Activated CD4-positive, alpha-beta T cell treated with anti-CD3 and anti-CD28 coated beads, Interleukin-2, Interleukin-4, amounts not matched to agents 100 ng/mL and 50 ng/mL, durations not matched to agents 16 hours and 8 hours (primary cell): ENCODE data around the gene RFX1.
"Not testable (repeated sequence)": the region's sequence is repeated elsewhere in the genome, so short reads cannot be mapped to it uniquely, and the experiment has no call there.

Experiments
- DNase-seq: peaks from one replicate; pipeline ENCODE4 v3.0.0-alpha.2; 2020; ENCODE audit warnings: low spot score

RFX1 gene

DNA sequence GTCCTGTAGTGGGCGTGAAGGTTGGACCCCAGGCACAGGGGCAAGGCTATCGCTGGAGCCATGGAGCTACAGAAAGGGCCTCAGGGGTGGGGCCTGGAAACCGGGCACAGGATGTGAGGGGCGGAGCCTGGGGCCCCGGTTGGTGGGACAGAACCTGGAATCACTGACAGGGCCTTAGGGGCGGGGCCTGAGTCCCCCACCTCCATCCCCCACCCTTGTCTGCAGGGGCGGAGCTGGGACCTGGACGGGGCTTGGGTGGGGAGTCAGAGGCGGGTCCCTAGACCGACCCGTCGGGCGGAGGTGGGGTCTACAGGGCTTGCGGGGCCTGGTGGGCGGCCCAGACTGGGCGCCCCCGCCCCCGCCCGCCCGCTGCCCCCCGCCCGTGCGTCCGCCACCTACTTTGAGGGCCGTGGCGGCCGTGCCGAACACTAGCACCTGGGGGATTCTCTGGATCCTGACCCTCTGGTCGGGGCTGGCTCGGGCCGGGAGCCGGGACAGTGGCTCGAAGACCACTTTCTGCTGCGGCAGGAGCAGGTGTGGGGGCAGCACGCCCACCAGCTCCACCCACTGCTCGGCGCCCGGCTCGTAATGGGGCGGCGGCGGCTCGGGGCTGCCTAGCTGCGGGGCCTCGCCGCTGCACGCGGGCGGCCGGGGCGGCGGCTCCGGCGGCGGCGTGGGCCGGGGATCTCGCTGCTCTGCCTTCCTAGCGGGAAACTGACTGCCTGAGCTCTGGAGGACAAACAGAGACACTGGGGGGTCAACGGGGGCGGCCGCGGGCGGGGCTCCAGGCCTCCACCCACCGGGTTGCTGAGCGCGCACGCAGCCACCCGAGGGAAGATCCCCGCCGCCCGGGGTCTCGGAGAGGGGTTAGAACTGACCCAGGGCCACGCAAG is 27.5 kb downstream of the RFX1 start:
- DNase-seq, result peak; percentile 10

DNA sequence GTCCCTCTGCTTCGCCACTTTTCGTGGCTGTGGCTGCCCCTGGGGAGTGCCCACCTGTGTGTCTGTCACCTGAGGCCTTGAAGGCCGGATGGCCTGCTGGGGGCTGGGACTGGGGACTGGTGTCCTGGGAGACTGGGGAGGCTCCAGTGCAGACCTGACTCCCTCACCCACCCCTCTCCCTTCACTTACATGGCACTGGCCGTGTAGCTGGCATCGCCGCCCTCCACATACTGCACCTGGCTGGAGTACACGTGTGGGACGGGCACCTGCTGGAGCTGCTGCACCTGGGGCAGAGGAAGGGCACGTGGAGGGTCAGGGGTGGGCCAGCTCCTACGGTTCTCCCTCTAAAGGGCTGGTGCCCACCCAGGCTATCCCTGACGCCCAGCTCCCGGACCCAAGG is 28.3 kb downstream of the RFX1 start:
- DNase-seq, result no peak

- no peak for DNase-seq
Measured at GRCh38 chr19:13976446-13976845, 29.7 kb downstream of the RFX1 start.

GRCh38 chr19:13975870-13976269 is 30.2 kb downstream of the RFX1 start:
- DNase-seq, result no peak

GRCh38 chr19:13974073-13974472 is 32.0 kb downstream of the RFX1 start:
- peak; percentile 22 for DNase-seq

GRCh38 chr19:13973479-13973878 is 32.6 kb downstream of the RFX1 start:
- DNase-seq, result not testable (repeated sequence)

- no peak for DNase-seq
Measured at GRCh38 chr19:13972368-13973155, 33.6 kb downstream of the RFX1 start.

DNA sequence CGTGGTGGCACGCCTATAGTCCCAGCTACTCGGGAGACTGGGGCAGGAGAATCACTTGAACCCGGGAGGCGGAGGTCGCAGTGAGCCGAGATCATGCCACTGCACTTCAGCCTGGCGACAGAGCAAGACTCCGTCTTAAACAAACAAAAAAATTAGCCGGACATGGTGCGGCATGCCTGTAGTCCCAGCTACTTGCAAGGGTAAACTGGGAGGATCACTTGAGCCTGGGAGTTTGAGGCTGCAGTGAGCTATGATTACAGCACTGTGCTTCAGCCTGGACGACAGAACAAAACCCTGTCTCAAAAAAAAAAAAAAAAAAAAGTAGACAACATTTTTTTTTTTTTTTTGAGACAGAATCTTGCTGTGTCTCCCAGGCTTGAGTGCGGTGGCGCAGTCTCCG is 34.3 kb downstream of the RFX1 start:
- DNase-seq, result not testable (repeated sequence)

DNA sequence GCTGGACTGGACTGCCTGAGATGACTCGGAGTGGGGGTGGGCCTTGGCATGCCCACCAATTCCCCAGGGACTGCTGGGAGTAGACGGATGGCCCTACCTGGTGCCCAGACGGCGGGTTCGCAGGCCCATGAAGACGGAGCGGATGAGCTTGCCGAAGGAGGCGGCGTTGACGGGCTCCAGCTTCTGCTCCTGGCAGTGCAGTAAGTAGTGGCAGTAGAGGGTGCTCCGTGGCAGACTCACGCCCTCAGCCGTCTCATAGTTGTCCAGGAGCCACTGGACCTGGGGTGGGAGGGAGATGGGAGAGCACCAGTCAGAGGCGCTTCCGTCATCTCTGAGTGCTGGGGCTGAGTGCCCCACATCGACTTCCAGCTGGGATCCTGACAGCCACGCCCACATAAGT is 36.2 kb downstream of the RFX1 start:
- no peak for DNase-seq

GRCh38 chr19:13968999-13969398 is 37.1 kb downstream of the RFX1 start:
- DNase-seq, result no peak

DNA sequence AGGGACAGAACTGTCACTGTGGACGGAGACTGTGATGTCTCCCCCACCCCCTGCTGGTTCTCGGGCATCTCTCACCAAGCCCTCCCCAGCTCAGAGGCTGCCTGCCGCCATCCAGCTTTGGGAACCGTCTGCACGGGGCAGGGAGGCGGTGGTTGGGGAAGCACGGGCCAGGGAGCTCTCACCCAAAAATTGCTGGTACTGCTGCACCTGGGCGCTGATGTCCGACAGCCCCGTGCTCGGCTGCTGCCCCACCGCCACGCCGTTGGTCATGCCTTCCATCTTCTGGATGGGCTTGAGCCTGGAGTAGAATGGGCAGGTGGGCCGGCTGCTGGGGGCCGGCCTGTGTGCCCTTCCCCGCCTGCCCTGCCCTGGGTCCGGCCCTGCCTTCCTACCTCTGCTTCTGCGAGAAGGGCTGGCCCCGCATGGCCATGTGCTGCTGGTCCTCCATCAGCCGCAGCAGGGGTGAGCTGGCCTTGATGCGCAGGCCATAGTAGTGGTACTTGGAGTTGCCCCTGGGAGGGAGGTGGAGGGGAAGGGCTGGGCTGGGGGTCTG is 37.7 kb downstream of the RFX1 start:
- DNase-seq, result no peak

DNA sequence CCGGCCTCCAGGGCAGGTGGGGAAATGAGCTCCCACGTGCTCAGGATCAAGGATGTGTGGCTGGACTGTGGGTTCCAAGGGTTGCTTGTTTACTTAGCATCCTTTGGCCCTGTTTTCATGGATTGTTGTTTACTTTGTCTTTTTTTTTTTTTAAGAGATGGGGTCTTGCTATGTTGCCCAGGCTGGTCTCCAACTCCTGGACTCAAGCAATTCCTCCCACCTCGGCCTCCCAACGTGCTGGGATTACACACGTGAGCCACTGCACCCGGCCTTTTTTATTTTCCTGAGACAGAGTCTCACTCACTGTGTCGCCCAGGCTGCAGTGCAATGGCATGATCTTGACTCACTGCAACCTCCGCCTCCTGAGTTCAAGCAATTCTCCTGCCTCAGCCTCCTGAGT is 38.9 kb downstream of the RFX1 start:
- not testable (repeated sequence) for DNase-seq

GRCh38 chr19:13966684-13967128 is 39.4 kb downstream of the RFX1 start:
- DNase-seq, result no peak

- no peak for DNase-seq
Measured at GRCh38 chr19:13965926-13966683, 40.0 kb downstream of the RFX1 start.

DNA sequence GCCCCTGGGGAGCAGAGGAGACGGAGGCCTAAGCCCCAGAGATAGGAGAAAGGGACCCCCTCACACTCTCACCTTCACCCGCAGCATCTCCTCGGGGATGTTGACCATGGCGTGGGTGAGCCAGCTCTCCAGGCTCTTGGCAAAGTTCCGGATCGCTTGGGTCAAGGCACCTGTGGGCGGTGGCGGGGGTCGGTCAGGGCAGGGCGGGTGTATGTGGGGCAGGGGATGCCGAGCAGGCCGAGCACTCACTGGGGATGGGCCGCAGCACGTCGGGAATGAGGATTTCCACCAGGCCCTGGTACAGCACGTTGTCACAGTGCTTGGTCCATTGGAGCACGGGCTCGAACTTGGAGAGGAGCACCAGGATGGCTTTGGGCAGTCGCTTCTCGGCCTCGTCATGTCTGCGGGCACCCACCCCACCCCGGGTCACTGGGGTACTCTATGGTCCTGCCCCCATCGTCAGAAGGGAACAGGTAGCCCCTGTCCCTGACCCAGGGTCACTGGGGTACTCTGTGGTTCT is 40.7 kb downstream of the RFX1 start:
- DNase-seq, result no peak

- no peak for DNase-seq
Measured at GRCh38 chr19:13964776-13965175, 41.3 kb downstream of the RFX1 start.

- DNase-seq, result no peak
Measured at GRCh38 chr19:13963603-13964105, 42.5 kb downstream of the RFX1 start.

GRCh38 chr19:13962699-13963602 is 43.2 kb downstream of the RFX1 start:
- DNase-seq, result no peak

- no peak for DNase-seq
Measured at GRCh38 chr19:13961826-13962698, 44.1 kb downstream of the RFX1 start.
